NCI-H128 (cell line): Measurements from ENCODE around the gene EFNA5.
"Not testable (repeated sequence)": the region's sequence is repeated elsewhere in the genome, so short reads cannot be mapped to it uniquely, and the experiment has no call there.

Source experiments
- DNase-seq: peaks from one replicate; lab custom pipeline; 2025; ENCODE audit not compliant: unreplicated experiment; lab: John Stamatoyannopoulos, UW

EFNA5 gene

GRCh38 chr5:107376546-107377276 lies 294.0 kb downstream of the EFNA5 start:
- DNase-seq: no peak

GRCh38 chr5:107373549-107374263 lies 297.0 kb downstream of the EFNA5 start:
- DNase-seq: no peak

- no peak for DNase-seq
Measured at GRCh38 chr5:107372723-107373450, 297.9 kb downstream of the EFNA5 start.

- DNase-seq: no peak
Measured at GRCh38 chr5:107370396-107370968, 300.3 kb downstream of the EFNA5 start.

GRCh38 chr5:107369622-107370021 lies 301.1 kb downstream of the EFNA5 start:
- no peak for DNase-seq

- DNase-seq: no peak
Measured at GRCh38 chr5:107368615-107369014, 302.1 kb downstream of the EFNA5 start.

GRCh38 chr5:107367939-107368338 lies 302.8 kb downstream of the EFNA5 start:
- DNase-seq: no peak

- no peak for DNase-seq
Measured at GRCh38 chr5:107367480-107367879, 303.3 kb downstream of the EFNA5 start.

GRCh38 chr5:107365320-107366109 lies 305.2 kb downstream of the EFNA5 start:
- DNase-seq: no peak

GRCh38 chr5:107364443-107365319 lies 306.1 kb downstream of the EFNA5 start:
- DNase-seq: no peak

GRCh38 chr5:107363768-107364167 lies 307.0 kb downstream of the EFNA5 start:
- DNase-seq: no peak

GRCh38 chr5:107361945-107362344 lies 308.8 kb downstream of the EFNA5 start:
- no peak for DNase-seq

- no peak for DNase-seq
Measured at GRCh38 chr5:107359916-107360234, 310.9 kb downstream of the EFNA5 start.

- no peak for DNase-seq
Measured at GRCh38 chr5:107359033-107359915, 311.5 kb downstream of the EFNA5 start.

- DNase-seq: no peak
Measured at GRCh38 chr5:107356891-107357290, 313.8 kb downstream of the EFNA5 start.

- no peak for DNase-seq
Measured at GRCh38 chr5:107352576-107352975, 318.2 kb downstream of the EFNA5 start.

- DNase-seq: not testable (repeated sequence)
Measured at GRCh38 chr5:107346580-107346979, 324.2 kb downstream of the EFNA5 start.

- DNase-seq: no peak
Measured at GRCh38 chr5:107342371-107342770, 328.4 kb downstream of the EFNA5 start.
